IMR-90 (cell line): ENCODE data around the gene RRP1. TPM values are rescaled to one million over a fixed set of nuclear protein-coding genes. Genes with fewer than 3 reads are reported as not detected.

Experiments
- ATAC-seq: fragments of 200-7000 bp; cut with Tn5 transposase; 2 replicates; pipeline ENCODE4 v1.9.1; 2020; ENCODE audit warnings: low read depth, mild to moderate bottlenecking, moderate library complexity
- BruUV-seq: library from RNA; stranded (reverse); fragments of 400-500 nt; replicated peaks from 2 replicates; lab custom pipeline; 2021; lab: Mats Ljungman, UMichigan
- CTCF ChIA-PET: fragments of 300-600 bp; formaldehyde crosslinking; extraction: SDS; loops from one replicate; lab custom pipeline; 2021; ENCODE audit warnings: antibody characterized with exemption; lab: Yijun Ruan, JAX
- POLR2A ChIA-PET: fragments of 300-600 bp; sonication (Branson Sonifier 250); formaldehyde crosslinking; loops from one replicate; lab custom pipeline; 2022; ENCODE audit warnings: antibody characterized with exemption; ENCODE audit not compliant: unreplicated experiment; lab: Charles Lee
- DNase-seq: peaks from one replicate; pipeline ENCODE4 v3.0.0; 2013
- H2AFZ ChIP-seq: replicated peaks from 2 replicates; pipeline ENCODE3; 2013; ENCODE audit warnings: low read length, mild to moderate bottlenecking; ENCODE audit not compliant: poor library complexity
- H2AK5ac ChIP-seq: 2 replicates; pipeline ENCODE4 v1.6.1; 2013; ENCODE audit warnings: low read depth, low read length, inconsistent platforms
- H2AK9ac ChIP-seq: replicated peaks from 2 replicates; pipeline ENCODE3; 2013; ENCODE audit warnings: mild to moderate bottlenecking, low read depth, low read length, moderate library complexity; ENCODE audit not compliant: poor library complexity
- H2BK120ac ChIP-seq: 2 replicates; pipeline ENCODE4 v1.6.1; 2013; ENCODE audit warnings: low read depth, low read length, inconsistent platforms
- H2BK15ac ChIP-seq: 3 replicates; pipeline ENCODE4 v1.6.1; 2013; ENCODE audit warnings: low read depth, low read length, inconsistent platforms
- H2BK20ac ChIP-seq: 2 replicates; pipeline ENCODE4 v1.6.1; 2013; ENCODE audit warnings: low read depth, mild to moderate bottlenecking, inconsistent platforms, low read length, moderate library complexity
- H2BK5ac ChIP-seq: 2 replicates; pipeline ENCODE4 v1.6.1; 2013; ENCODE audit warnings: mild to moderate bottlenecking, low read depth, low read length, inconsistent platforms; ENCODE audit not compliant: poor library complexity, severe bottlenecking
- H3K14ac ChIP-seq: replicated peaks from 2 replicates; pipeline ENCODE4 v1.6.1; 2013; ENCODE audit warnings: low read depth, low read length, inconsistent platforms
- H3K18ac ChIP-seq: 2 replicates; pipeline ENCODE4 v1.6.1; 2013; ENCODE audit warnings: low read depth, low read length, control low read depth
- H3K23ac ChIP-seq: 2 replicates; pipeline ENCODE4 v1.6.1; 2013; ENCODE audit warnings: low read depth, low read length, inconsistent platforms
- H3K27ac ChIP-seq: 2 replicates; pipeline ENCODE4 v1.5.1; 2013; ENCODE audit warnings: mild to moderate bottlenecking, control low read depth, low read length; ENCODE audit not compliant: insufficient read depth
- H3K27me3 ChIP-seq: 2 replicates; pipeline ENCODE4 v1.6.1; 2013; ENCODE audit warnings: low read length; ENCODE audit not compliant: control insufficient read depth, insufficient read depth
- H3K36me3 ChIP-seq: 2 replicates; pipeline ENCODE4 v1.6.1; 2013; ENCODE audit warnings: low read length, mixed read lengths; ENCODE audit not compliant: control insufficient read depth, insufficient read depth
- H3K4ac ChIP-seq: 2 replicates; pipeline ENCODE4 v1.6.1; 2013; ENCODE audit warnings: low read depth, low read length, inconsistent platforms
- H3K4me1 ChIP-seq: 2 replicates; pipeline ENCODE4 v1.6.1; 2013; ENCODE audit warnings: low read length, mixed read lengths; ENCODE audit not compliant: control insufficient read depth, insufficient read depth
- H3K4me2 ChIP-seq: 2 replicates; pipeline ENCODE4 v1.6.1; 2013; ENCODE audit warnings: low read depth, mild to moderate bottlenecking, control low read depth, low read length, moderate library complexity
- H3K4me3 ChIP-seq: 2 replicates; pipeline ENCODE4 v1.5.1; 2013; ENCODE audit warnings: low read depth, mild to moderate bottlenecking, control low read depth, low read length, moderate library complexity; ENCODE audit not compliant: insufficient read depth
- H3K56ac ChIP-seq: 2 replicates; pipeline ENCODE4 v1.6.1; 2013; ENCODE audit warnings: low read length, inconsistent platforms; ENCODE audit not compliant: insufficient read depth; ENCODE audit errors: extremely low read depth
- H3K79me1 ChIP-seq, 2 experiments: 2 replicates each; pipeline ENCODE4 v1.6.1; 2013; ENCODE audit warnings: low read length in 2 of 2, inconsistent platforms in 1 of 2, low read depth in 1 of 2
- H3K9ac ChIP-seq: 2 replicates; pipeline ENCODE4 v1.6.1; 2013; ENCODE audit warnings: low read depth, low read length, control low read depth
- H3K9me1 ChIP-seq: 2 replicates; pipeline ENCODE4 v1.6.1; 2013; ENCODE audit warnings: low read length, inconsistent platforms; ENCODE audit not compliant: insufficient read depth
- H3K9me3 ChIP-seq: 2 replicates; pipeline ENCODE4 v1.6.1; 2013; ENCODE audit warnings: low read length; ENCODE audit not compliant: control insufficient read depth, insufficient read depth
- H4K20me1 ChIP-seq: 2 replicates; pipeline ENCODE4 v1.6.1; 2013; ENCODE audit warnings: low read length, inconsistent platforms; ENCODE audit not compliant: insufficient read depth
- H4K5ac ChIP-seq: 2 replicates; pipeline ENCODE4 v1.6.1; 2013; ENCODE audit warnings: mild to moderate bottlenecking, low read depth, low read length, control low read depth
- H4K8ac ChIP-seq, 2 experiments: 2 replicates each; pipeline ENCODE4 v1.6.1; 2013; ENCODE audit warnings: low read depth in 2 of 2, low read length in 2 of 2, control low read depth in 1 of 2, inconsistent platforms in 1 of 2
- H4K91ac ChIP-seq: 2 replicates; pipeline ENCODE4 v1.6.1; 2013; ENCODE audit warnings: low read depth, low read length, inconsistent platforms; ENCODE audit not compliant: insufficient read depth
- BHLHE40 ChIP-seq: fragments of 150-350 bp; IDR thresholded peaks from 2 replicates; pipeline ENCODE4 v1.6.1; 2016; ENCODE audit warnings: mild to moderate bottlenecking, low read depth, low read length
- CEBPB ChIP-seq: IDR thresholded peaks from 2 replicates; pipeline ENCODE4 v1.6.1; 2012; ENCODE audit warnings: low read depth, low read length, improper control_type of control experiment
- CHD1 ChIP-seq: IDR thresholded peaks from 2 replicates; pipeline ENCODE4 v1.6.1; 2012; ENCODE audit warnings: low read depth, low read length, improper control_type of control experiment
- CTCF ChIP-seq: conservative IDR thresholded peaks from 2 replicates; pipeline ENCODE4 v1.5.1; 2012; ENCODE audit warnings: mild to moderate bottlenecking, low read depth, low read length, improper control_type of control experiment
- ELK1 ChIP-seq: fragments of 150-350 bp; IDR thresholded peaks from 2 replicates; pipeline ENCODE4 v1.6.1; 2016; ENCODE audit warnings: low read depth, mild to moderate bottlenecking, low read length, moderate library complexity, borderline replicate concordance
- FOS ChIP-seq: fragments of 150-350 bp; IDR thresholded peaks from 2 replicates; pipeline ENCODE4 v1.6.1; 2016; ENCODE audit warnings: low read depth, low read length
- MAFK ChIP-seq: IDR thresholded peaks from 2 replicates; pipeline ENCODE4 v1.6.1; 2012; ENCODE audit warnings: low read depth, low read length, improper control_type of control experiment
- MAZ ChIP-seq: IDR thresholded peaks from 2 replicates; pipeline ENCODE4 v1.6.1; 2012; ENCODE audit warnings: low read depth, mild to moderate bottlenecking, low read length, improper control_type of control experiment, moderate library complexity, borderline replicate concordance
- MXI1 ChIP-seq: IDR thresholded peaks from 2 replicates; pipeline ENCODE4 v1.6.1; 2012; ENCODE audit warnings: low read depth, mild to moderate bottlenecking, low read length, moderate library complexity, borderline replicate concordance
- NFE2L2 ChIP-seq: fragments of 150-350 bp; IDR thresholded peaks from 2 replicates; pipeline ENCODE4 v1.6.1; 2016; ENCODE audit warnings: low read depth, mild to moderate bottlenecking, low read length
- POLR2A ChIP-seq: IDR thresholded peaks from 2 replicates; pipeline ENCODE4 v1.6.1; 2012; ENCODE audit warnings: mild to moderate bottlenecking, low read depth, low read length
- RAD21 ChIP-seq: IDR thresholded peaks from 2 replicates; pipeline ENCODE4 v1.6.1; 2012; ENCODE audit warnings: low read length, improper control_type of control experiment
- RCOR1 ChIP-seq: IDR thresholded peaks from 2 replicates; pipeline ENCODE4 v1.6.1; 2012; ENCODE audit warnings: mild to moderate bottlenecking, low read length, improper control_type of control experiment; ENCODE audit not compliant: insufficient replicate concordance
- RFX5 ChIP-seq: IDR thresholded peaks from 2 replicates; pipeline ENCODE4 v1.8.0; 2012; ENCODE audit warnings: low read depth, mild to moderate bottlenecking, low read length, moderate library complexity
- SMC3 ChIP-seq: fragments of 150-350 bp; IDR thresholded peaks from 2 replicates; pipeline ENCODE4 v1.6.1; 2016; ENCODE audit warnings: low read depth, mild to moderate bottlenecking, antibody characterized with exemption, low read length, moderate library complexity
- WGBS, 2 experiments: methylation state at CpG; one replicate each; pipeline versions ENCODE4 v1.1.5 to v1.1.7; 2013; ENCODE audit warnings: missing lambda C conversion rate in 2 of 2; ENCODE audit not compliant: insufficient read length in 1 of 2; ENCODE audit errors: extremely low coverage in 2 of 2; 5-methylcytosine and 5-hydroxymethylcytosine counted together
- dilution Hi-C: fragments of 300-500 bp; cut with HindIII; formaldehyde crosslinking; loops from one replicate; pipeline ENCODE4 v1.14.3; 2018; ENCODE audit warnings: low sequenced_read_pairs; ENCODE audit not compliant: unreplicated experiment
- in situ Hi-C: fragments of 300-500 bp; cut with MboI; formaldehyde crosslinking; loops from 3 replicates; pipeline ENCODE4 v1.14.3; 2019; ENCODE audit warnings: low sequenced_read_pairs, inconsistent platforms, mixed read lengths
- intact Hi-C: fragments of 100-400 bp; cut with micrococcal nuclease; formaldehyde crosslinking; loops from 2 replicates; pipeline ENCODE4 v1.10.0; 2022
- polyA plus RNA-seq, 3 experiments: library from polyadenylated mRNA; depleted of rRNA; stranded (reverse); fragments of >200 nt; gene quantifications; 2 replicates each; pipeline ENCODE4 v1.2.3, GENCODE V29; 2012; ENCODE audit warnings: low replicate concordance in 1 of 3
- total RNA-seq: library from RNA; depleted of rRNA; stranded (reverse); fragments of >200 nt; gene quantifications from 2 replicates; pipeline ENCODE4 v1.2.3, GENCODE V29; 2012
- TF ChIP-seq, protein P1 (sequence below): fragments of 150-350 bp; IDR thresholded peaks from 2 replicates; pipeline ENCODE4 v1.6.1; 2017; ENCODE audit warnings: mild to moderate bottlenecking, antibody characterized with exemption, low read length, low read depth

RRP1 gene
- total and polyA plus RNA-seq, 2 of the 4 experiments (the other 2 are of a cell fraction): 20.2 to 23.3 TPM

DNA sequence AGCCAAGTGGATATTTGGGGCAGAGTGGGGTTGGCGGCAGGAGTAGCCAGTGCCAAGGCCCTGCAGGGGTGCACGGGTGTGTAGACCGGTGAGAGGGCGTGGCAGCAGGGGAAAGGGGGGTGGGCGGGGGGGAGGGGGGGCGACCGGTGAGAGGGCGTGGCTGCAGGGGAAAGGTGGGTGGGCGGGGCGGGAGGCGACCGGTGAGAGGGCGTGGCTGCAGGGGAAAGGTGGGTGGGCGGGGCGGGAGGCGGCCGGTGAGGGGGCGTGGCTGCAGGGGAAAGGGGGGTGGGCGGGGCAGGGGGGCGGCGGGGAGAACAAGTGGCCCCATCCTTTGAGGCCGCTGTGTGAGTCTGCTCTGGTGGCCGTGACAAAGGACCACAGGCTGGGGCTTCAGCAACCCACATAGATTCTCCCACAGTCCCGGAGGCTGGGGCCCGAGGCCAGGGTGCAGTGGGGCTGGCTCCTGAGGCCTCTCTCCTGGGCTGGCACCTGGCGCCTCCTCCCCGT, 25.8 kb downstream of the RRP1 start:
- in situ Hi-C loops: no loop called here
- Histone ChIP-seq H3K4me3 (no peak overlapping the region), H4K20me1 (peaks cover 7% of the 10 kb centered on the region), H3K4me1 (peaks cover 2% of the 10 kb centered on the region; the same call in 1 of the 2 replicates), H3K36me3 (no peaks in the 10 kb centered on the region), H2AFZ (no peak overlapping the region), H2BK5ac (no peak overlapping the region), H3K23ac (no peak overlapping the region), H3K27me3 (no peaks in the 10 kb centered on the region; the same call in 1 of the 2 replicates), H3K4me2 (no peak overlapping the region), H4K5ac (no peak overlapping the region), H3K9me1 (no peaks in the 10 kb centered on the region), H3K9ac (no peak overlapping the region), H3K4ac (no peak overlapping the region), H2AK5ac (no peak overlapping the region), H3K79me1 (no peaks in the 10 kb centered on the region), H3K18ac (no peak overlapping the region), H4K91ac (no peak overlapping the region), H3K9me3 (peaks cover 10% of the 10 kb centered on the region), H3K14ac (no peak overlapping the region), H3K27ac (no peak overlapping the region), H3K56ac (no peak overlapping the region), H2BK20ac (no peak overlapping the region), H2AK9ac (no peak overlapping the region), H4K8ac (no peak overlapping the region), H2BK120ac (no peak overlapping the region), H2BK15ac (no peak overlapping the region)
- DNase-seq (no peak), ATAC-seq (no peak)
- WGBS, 2 experiments: no CpG with 5 or more reads among the region's 27 CpGs
- intact Hi-C loops: no loop called here
- ChIA-PET POLR2A (no interaction called here), CTCF (no interaction called here)
- BruUV-seq: no TSS peak
- dilution Hi-C loops: no loop called here
- TF ChIP-seq FOS (no peak), RFX5 (no peak), NFE2L2 (no peak), ELK1 (no peak), CHD1 (no peak), POLR2A (no peak), RCOR1 (no peak), SMC3 (no peak), MXI1 (no peak), RAD21 (no peak), CTCF (no peak), MAZ (no peak), BHLHE40 (no peak), MAFK (no peak), CEBPB (no peak)
- TF ChIP-seq, protein P1, sequence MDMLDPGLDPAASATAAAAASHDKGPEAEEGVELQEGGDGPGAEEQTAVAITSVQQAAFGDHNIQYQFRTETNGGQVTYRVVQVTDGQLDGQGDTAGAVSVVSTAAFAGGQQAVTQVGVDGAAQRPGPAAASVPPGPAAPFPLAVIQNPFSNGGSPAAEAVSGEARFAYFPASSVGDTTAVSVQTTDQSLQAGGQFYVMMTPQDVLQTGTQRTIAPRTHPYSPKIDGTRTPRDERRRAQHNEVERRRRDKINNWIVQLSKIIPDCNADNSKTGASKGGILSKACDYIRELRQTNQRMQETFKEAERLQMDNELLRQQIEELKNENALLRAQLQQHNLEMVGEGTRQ: no peak
